ENCODE measurements around the gene YIF1B. TPM values are rescaled to one million over a fixed set of nuclear protein-coding genes. Genes with fewer than 3 reads are reported as not detected.
"Not testable (repeated sequence)": the region's sequence is repeated elsewhere in the genome, so short reads cannot be mapped to it uniquely, and the experiment has no call there.

Gene YIF1B
- total RNA-seq, 3 donors from 2014 or later = 21.4 to 31.5 (median 23.9) TPM

DNA sequence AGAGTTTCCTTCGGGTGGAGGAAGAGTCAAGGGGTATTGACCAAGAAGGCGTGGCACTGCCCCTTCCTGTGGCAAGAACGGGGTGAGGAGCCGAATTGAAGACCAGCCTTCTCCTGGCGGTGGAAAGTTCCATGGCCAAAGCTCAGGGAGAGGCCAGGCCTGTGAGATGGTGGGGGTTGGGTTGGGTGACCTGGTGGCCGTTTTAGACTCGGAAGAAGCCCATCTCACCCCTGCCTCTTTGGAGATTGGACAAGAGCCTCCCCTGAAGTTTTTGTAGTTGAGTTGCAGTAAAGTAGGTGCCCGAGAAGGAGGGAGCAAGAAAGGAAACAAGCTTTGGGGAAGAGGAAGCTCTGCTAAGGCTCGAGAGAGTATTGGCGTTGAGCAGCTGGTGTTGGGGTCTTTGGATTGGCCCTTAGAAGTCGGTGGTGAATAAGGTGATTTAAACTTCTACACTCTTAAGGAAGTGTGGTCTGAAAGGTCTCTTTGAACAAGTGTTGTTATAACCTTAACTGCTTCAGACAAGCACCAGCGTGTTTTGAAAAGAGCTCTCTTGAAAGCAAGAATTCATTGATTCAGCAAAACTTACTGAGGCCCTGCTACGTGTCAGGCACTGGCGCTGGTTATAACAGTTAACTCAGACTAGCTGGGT lies 50.4 kb downstream of the YIF1B start:
- intact Hi-C loops (cut with DNase I, micrococcal nuclease) = no loop called here
- peak overlapping the region; percentile 63 for H3K4me3 ChIP-seq
- no peaks in the 10 kb centered on the region for H3K9me3 ChIP-seq
- peaks cover 32% of the 10 kb centered on the region for H3K4me1 ChIP-seq (ENCODE audit: low read depth)
- TF ChIP-seq, protein P1, sequence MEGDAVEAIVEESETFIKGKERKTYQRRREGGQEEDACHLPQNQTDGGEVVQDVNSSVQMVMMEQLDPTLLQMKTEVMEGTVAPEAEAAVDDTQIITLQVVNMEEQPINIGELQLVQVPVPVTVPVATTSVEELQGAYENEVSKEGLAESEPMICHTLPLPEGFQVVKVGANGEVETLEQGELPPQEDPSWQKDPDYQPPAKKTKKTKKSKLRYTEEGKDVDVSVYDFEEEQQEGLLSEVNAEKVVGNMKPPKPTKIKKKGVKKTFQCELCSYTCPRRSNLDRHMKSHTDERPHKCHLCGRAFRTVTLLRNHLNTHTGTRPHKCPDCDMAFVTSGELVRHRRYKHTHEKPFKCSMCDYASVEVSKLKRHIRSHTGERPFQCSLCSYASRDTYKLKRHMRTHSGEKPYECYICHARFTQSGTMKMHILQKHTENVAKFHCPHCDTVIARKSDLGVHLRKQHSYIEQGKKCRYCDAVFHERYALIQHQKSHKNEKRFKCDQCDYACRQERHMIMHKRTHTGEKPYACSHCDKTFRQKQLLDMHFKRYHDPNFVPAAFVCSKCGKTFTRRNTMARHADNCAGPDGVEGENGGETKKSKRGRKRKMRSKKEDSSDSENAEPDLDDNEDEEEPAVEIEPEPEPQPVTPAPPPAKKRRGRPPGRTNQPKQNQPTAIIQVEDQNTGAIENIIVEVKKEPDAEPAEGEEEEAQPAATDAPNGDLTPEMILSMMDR (IDR thresholded peaks at IDR 0.05) = no peak
- H3K36me3 ChIP-seq (ENCODE audit: low read depth) = no peaks in the 10 kb centered on the region
- DNase-seq = peak; percentile 65 to 71 (median 68)
- ATAC-seq = peak; percentile 32

DNA sequence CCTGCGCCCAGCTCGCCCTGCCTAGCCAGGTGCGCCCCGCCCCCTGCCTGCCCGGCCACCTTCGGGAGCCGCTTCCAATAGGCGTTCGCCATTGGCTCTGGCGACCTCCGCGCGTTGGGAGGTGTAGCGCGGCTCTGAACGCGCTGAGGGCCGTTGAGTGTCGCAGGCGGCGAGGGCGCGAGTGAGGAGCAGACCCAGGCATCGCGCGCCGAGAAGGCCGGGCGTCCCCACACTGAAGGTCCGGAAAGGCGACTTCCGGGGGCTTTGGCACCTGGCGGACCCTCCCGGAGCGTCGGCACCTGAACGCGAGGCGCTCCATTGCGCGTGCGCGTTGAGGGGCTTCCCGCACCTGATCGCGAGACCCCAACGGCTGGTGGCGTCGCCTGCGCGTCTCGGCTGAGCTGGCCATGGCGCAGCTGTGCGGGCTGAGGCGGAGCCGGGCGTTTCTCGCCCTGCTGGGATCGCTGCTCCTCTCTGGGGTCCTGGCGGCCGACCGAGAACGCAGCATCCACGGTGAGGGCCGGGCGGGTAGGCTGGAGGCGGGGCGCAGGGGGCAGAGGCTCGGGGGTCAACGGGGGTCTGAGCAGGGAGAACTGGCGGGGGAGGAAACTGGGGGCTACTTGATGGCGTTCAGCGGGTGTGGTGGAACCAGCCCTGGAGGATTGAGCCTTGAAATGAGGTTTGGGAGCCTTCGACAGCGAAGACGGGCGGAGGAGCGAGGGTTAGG lies 51.1 kb downstream of the YIF1B start, which contains the start of gene SPINT2:
Gene SPINT2 (plus strand): TSS at position 88 of the 727 bp plus-strand sequence. CDS start 320 bp downstream, at position 408.
- peak within 1 kb of the TSS; percentile 63 for H3K4me3 ChIP-seq
- peak in 1 of 3 donors; percentile 95 for DNase-seq
- TF ChIP-seq, protein P1 (IDR thresholded peaks at IDR 0.05) = no peak
- no peaks in the 10 kb centered on the region for H3K36me3 ChIP-seq (ENCODE audit: low read depth)
- intact Hi-C loops (cut with DNase I, micrococcal nuclease) = no loop called here
- H3K4me1 ChIP-seq (ENCODE audit: low read depth) = peaks cover 32% of the 10 kb centered on the region
- ATAC-seq = peak; percentile 16
- H3K9me3 ChIP-seq = no peaks in the 10 kb centered on the region

DNA sequence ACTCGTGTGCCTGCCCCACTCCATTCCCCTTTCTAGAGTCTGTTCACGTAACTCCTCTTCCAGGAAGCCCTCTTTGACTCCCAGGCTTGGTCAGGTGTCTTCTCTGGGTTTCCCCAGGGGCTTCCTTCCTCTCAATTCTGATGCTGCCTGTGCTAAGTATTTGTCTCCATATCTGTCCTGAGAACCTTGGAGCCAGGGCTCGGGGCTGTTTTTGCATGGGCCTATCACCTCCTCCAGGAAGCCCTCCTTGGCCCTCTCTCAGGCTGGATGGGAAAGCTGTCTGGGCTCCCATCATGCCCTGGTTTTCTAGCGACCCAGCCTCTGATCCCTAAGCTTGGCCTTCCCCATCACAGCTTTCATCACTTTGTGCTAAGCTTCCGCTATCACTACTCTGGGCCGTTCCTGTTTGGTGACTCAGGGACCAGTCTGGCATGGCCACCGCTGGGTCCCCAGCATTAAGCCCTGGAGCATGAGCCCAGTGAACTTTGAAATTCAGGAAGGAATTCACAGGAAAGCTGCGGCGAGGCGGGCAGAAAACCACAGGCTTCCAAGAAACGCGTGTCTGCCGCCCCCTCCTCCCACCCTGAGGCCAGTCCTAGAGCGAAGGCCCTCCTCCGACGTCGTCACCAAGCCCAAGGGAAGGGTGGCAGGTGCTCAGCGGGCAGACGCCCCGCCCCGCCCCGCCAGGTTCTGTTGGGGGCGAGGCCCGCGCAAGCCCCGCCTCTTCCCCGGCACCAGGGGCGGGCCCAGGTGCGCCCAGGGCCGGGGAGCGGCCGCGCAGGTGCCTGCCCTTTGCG lies 51.9 kb downstream of the YIF1B start:
- H3K4me3 ChIP-seq = peak overlapping the region; percentile 63
- intact Hi-C loops (cut with DNase I, micrococcal nuclease) = no loop called here
- no peaks in the 10 kb centered on the region for H3K9me3 ChIP-seq
- ATAC-seq = peak; percentile 90
- DNase-seq = peak in 2 of 3 donors; percentile 94 to 98
- H3K36me3 ChIP-seq (ENCODE audit: low read depth) = no peaks in the 10 kb centered on the region
- TF ChIP-seq, protein P1 (IDR thresholded peaks at IDR 0.05) = no peak
- peaks cover 32% of the 10 kb centered on the region for H3K4me1 ChIP-seq (ENCODE audit: low read depth)

DNA sequence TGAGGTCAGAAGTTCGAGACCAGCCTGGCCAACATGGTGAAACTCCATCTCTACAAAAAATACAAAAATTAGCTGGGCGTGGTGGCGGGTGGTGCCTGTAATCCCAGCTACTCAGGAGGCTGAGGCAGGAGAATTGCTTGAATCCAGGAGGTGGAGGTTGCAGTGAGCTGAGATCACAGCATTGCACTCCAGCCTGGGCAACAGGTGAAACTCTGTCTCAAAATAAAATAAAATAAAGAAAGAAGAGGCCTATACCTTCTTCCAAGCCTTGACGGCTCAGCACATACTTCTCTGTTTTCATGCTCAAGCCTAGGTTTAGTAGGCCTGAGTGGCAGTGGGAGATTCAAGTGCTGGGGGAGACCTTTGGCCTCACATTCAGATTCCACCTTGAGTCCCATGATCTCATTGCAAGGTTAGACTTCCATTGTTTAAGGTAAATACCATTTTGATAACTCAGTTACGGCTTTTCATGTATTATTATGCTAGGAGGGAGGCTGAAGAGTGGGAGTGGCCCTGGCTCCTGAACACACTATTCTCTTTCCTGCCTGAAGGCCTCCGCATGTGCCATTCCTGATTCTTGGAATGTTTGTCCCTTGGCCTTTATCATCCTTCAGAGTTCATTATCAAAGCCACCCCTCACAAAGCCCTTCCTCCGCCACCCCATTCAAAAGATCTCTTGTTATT lies 53.0 kb downstream of the YIF1B start:
- Histone ChIP-seq H3K36me3 (ENCODE audit: low read depth) (no peaks in the 10 kb centered on the region), H3K4me1 (ENCODE audit: low read depth) (peaks cover 27% of the 10 kb centered on the region), H3K4me3 (no peak overlapping the region), H3K9me3 (no peaks in the 10 kb centered on the region)
- TF ChIP-seq, protein P1 (IDR thresholded peaks at IDR 0.05) = no peak
- DNase-seq = peak in 1 of 3 donors; percentile 50
- intact Hi-C loops (cut with DNase I, micrococcal nuclease) = no loop called here
- ATAC-seq = no peak

DNA sequence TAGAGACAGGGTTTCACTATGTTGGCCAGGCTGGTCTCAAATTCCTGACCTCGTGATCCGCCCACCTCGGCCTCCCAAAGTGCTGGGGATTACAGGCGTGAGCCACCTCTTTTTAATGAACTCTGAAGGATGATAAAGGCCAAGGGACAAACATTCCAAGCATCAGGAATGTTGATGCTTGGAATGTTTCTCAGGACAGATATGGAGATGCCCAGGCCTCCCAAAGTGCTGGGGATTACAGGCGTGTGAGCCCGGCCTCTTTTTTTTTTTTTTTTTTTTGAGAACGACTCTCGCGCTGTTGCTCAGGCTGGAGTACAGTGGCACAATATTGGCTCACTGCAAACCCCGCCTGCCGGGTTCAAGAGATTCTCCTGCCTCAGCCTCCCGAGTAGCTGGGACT lies 53.8 kb downstream of the YIF1B start:
- peaks cover 23% of the 10 kb centered on the region for H3K4me1 ChIP-seq (ENCODE audit: low read depth)
- intact Hi-C loops (cut with DNase I, micrococcal nuclease); ATAC-seq; H3K36me3 ChIP-seq (ENCODE audit: low read depth); DNase-seq; H3K9me3 ChIP-seq; H3K4me3 ChIP-seq: not testable (repeated sequence)

All from mucosa of descending colon (tissue), 3 donors.